ENCODE results near the gene APOL4.

The APOL4 gene

GRCh38 chr22:36237462-36238372 is 36.1 kb upstream of the APOL4 start:
- in situ Hi-C loops (cut with MboI; ENCODE audit: low pct_unique_long_range_greater_than_20kb, low sequenced_read_pairs, unreplicated experiment), result no loop called here
- DNase-seq (ENCODE audit: low spot score), result peak; percentile 21

GRCh38 chr22:36236388-36237319 is 35.0 kb upstream of the APOL4 start:
- DNase-seq (ENCODE audit: low spot score), result no peak
- no peak for TF ChIP-seq CTCF (IDR thresholded peaks at IDR 0.05; ENCODE audit: extremely low read depth, insufficient read depth, missing control alignments)
- in situ Hi-C loops (cut with MboI; ENCODE audit: low pct_unique_long_range_greater_than_20kb, low sequenced_read_pairs, unreplicated experiment), result no loop called here

More at GRCh38 chr22:36237462-36238372, 36.1 kb upstream of the APOL4 start:
- TF ChIP-seq CTCF (IDR thresholded peaks at IDR 0.05; ENCODE audit: extremely low read depth, insufficient read depth, missing control alignments), result no peak

GRCh38 chr22:36235585-36235984 is 34.0 kb upstream of the APOL4 start:
- DNase-seq (ENCODE audit: low spot score), result no peak
- no peak for TF ChIP-seq CTCF (IDR thresholded peaks at IDR 0.05; ENCODE audit: extremely low read depth, insufficient read depth, missing control alignments)
- in situ Hi-C loops (cut with MboI; ENCODE audit: low pct_unique_long_range_greater_than_20kb, low sequenced_read_pairs, unreplicated experiment), result no loop called here

- in situ Hi-C loops (cut with MboI; ENCODE audit: low pct_unique_long_range_greater_than_20kb, low sequenced_read_pairs, unreplicated experiment), result no loop called here
- no peak for TF ChIP-seq CTCF (IDR thresholded peaks at IDR 0.05; ENCODE audit: extremely low read depth, insufficient read depth, missing control alignments)
These were observed 33.3 kb upstream of the APOL4 start for GRCh38 chr22:36234919-36235318.

GRCh38 chr22:36234213-36234612 is 32.6 kb upstream of the APOL4 start:
- DNase-seq (ENCODE audit: low spot score), result no peak
- in situ Hi-C loops (cut with MboI; ENCODE audit: low pct_unique_long_range_greater_than_20kb, low sequenced_read_pairs, unreplicated experiment), result no loop called here
- no peak for TF ChIP-seq CTCF (IDR thresholded peaks at IDR 0.05; ENCODE audit: extremely low read depth, insufficient read depth, missing control alignments)

More at GRCh38 chr22:36234919-36235318, 33.3 kb upstream of the APOL4 start:
- DNase-seq (ENCODE audit: low spot score), result no peak

- in situ Hi-C loops (cut with MboI; ENCODE audit: low pct_unique_long_range_greater_than_20kb, low sequenced_read_pairs, unreplicated experiment), result no loop called here
- DNase-seq (ENCODE audit: low spot score), result no peak
- TF ChIP-seq CTCF (IDR thresholded peaks at IDR 0.05; ENCODE audit: extremely low read depth, insufficient read depth, missing control alignments), result no peak
These were observed 32.2 kb upstream of the APOL4 start for GRCh38 chr22:36233796-36234195.

Data from GM13977 (cell line).